Neuronal stem cell (in vitro differentiated cells): Measurements from ENCODE around the gene ALOX12B.

Experiments used
- DNase-seq: peaks from one replicate; pipeline ENCODE4 v3.0.0-alpha.2; 2013; ENCODE audit warnings: low spot score
- H2AFZ ChIP-seq: one replicate; pipeline ENCODE4 v1.6.1; 2013; ENCODE audit warnings: mild to moderate bottlenecking, low read length, inconsistent platforms
- H2AK5ac ChIP-seq: 2 replicates; pipeline ENCODE4 v1.6.1; 2013; ENCODE audit warnings: low read depth, mild to moderate bottlenecking, inconsistent platforms, low read length, moderate library complexity, mixed read lengths
- H2BK120ac ChIP-seq: 2 replicates; pipeline ENCODE4 v1.6.1; 2013; ENCODE audit warnings: low read depth, mild to moderate bottlenecking, inconsistent platforms, low read length, moderate library complexity, mixed read lengths
- H2BK12ac ChIP-seq: one replicate; pipeline ENCODE4 v1.6.1; 2013; ENCODE audit warnings: low read length, inconsistent platforms
- H2BK15ac ChIP-seq: 2 replicates; pipeline ENCODE4 v1.6.1; 2013; ENCODE audit warnings: mild to moderate bottlenecking, low read length, inconsistent platforms, mixed read lengths
- H2BK5ac ChIP-seq: one replicate; pipeline ENCODE4 v1.6.1; 2013; ENCODE audit warnings: inconsistent platforms, mild to moderate bottlenecking, low read length, moderate library complexity
- H3K14ac ChIP-seq: one replicate; pipeline ENCODE4 v1.6.1; 2013; ENCODE audit warnings: low read length, inconsistent platforms
- H3K18ac ChIP-seq: 2 replicates; pipeline ENCODE4 v1.6.1; 2013; ENCODE audit warnings: low read length, inconsistent platforms
- H3K23ac ChIP-seq: 2 replicates; pipeline ENCODE4 v1.6.1; 2013; ENCODE audit warnings: low read depth, mild to moderate bottlenecking, mixed read lengths, low read length, inconsistent platforms; ENCODE audit not compliant: poor library complexity
- H3K27ac ChIP-seq: replicated peaks from 3 replicates; pipeline ENCODE4 v1.5.1; 2013; ENCODE audit warnings: low read length, inconsistent platforms
- H3K27me3 ChIP-seq, 3 experiments: 2 replicates each; pipeline ENCODE4 v1.6.1; 2013; ENCODE audit warnings: low read length in 3 of 3, mild to moderate bottlenecking in 2 of 3, inconsistent platforms in 1 of 3, low read depth in 1 of 3, mixed read lengths in 1 of 3, moderate library complexity in 1 of 3; ENCODE audit not compliant: control insufficient read depth in 3 of 3, insufficient read depth in 3 of 3
- H3K36me3 ChIP-seq, 2 donors: replicated peaks in 1 of 2; 2 replicates each; pipeline ENCODE4 v1.6.1; 2013; ENCODE audit warnings: low read length in 2 of 2; ENCODE audit not compliant: control insufficient read depth in 2 of 2, insufficient read depth in 2 of 2
- H3K4ac ChIP-seq: 2 replicates; pipeline ENCODE4 v1.6.1; 2013; ENCODE audit warnings: inconsistent platforms, mild to moderate bottlenecking, low read length, moderate library complexity
- H3K4me1 ChIP-seq, 2 donors: 1 replicate in 1 of 2; 2 replicates in 1 of 2; pipeline ENCODE4 v1.6.1; 2013; ENCODE audit warnings: low read length in 2 of 2, low read depth in 1 of 2; ENCODE audit not compliant: control insufficient read depth in 2 of 2, insufficient read depth in 1 of 2
- H3K4me2 ChIP-seq: one replicate; pipeline ENCODE4 v1.6.1; 2013; ENCODE audit warnings: mild to moderate bottlenecking, low read length, inconsistent platforms; ENCODE audit not compliant: insufficient read depth, poor library complexity, severe bottlenecking
- H3K4me3 ChIP-seq, 2 donors: 2 replicates each; pipeline ENCODE4 v1.5.1; 2013; ENCODE audit warnings: low read length in 2 of 2, mild to moderate bottlenecking in 2 of 2, inconsistent platforms in 1 of 2, moderate library complexity in 1 of 2
- H3K79me1 ChIP-seq: one replicate; pipeline ENCODE4 v1.6.1; 2013; ENCODE audit warnings: low read depth, mild to moderate bottlenecking, inconsistent platforms, low read length, moderate library complexity
- H3K9ac ChIP-seq: one replicate; pipeline ENCODE4 v1.6.1; 2013; ENCODE audit warnings: mild to moderate bottlenecking, low read depth, low read length, inconsistent platforms; ENCODE audit not compliant: poor library complexity
- H3K9me3 ChIP-seq, 2 donors: replicated peaks in 1 of 2; 2 replicates each; pipeline versions ENCODE3 to v1.6.1; 2013; ENCODE audit warnings: low read length in 2 of 2, mild to moderate bottlenecking in 2 of 2, inconsistent platforms in 1 of 2, low read depth in 1 of 2, mixed read lengths in 1 of 2, moderate library complexity in 1 of 2; ENCODE audit not compliant: control insufficient read depth in 2 of 2, insufficient read depth in 1 of 2
- H4K8ac ChIP-seq: one replicate; pipeline ENCODE4 v1.6.1; 2013; ENCODE audit warnings: low read depth, mild to moderate bottlenecking, inconsistent platforms, low read length, moderate library complexity
- H4K91ac ChIP-seq: one replicate; pipeline ENCODE4 v1.6.1; 2013; ENCODE audit warnings: low read length, low read depth, mild to moderate bottlenecking, inconsistent platforms; ENCODE audit not compliant: poor library complexity
- WGBS, 2 donors: extraction: QIAGEN DNeasy Blood & Tissue Kit; methylation state at CpG; one replicate each; pipeline ENCODE4 v1.1.7; 2013; ENCODE audit warnings: missing lambda C conversion rate in 2 of 2, mixed read lengths in 1 of 2; ENCODE audit not compliant: insufficient read length in 2 of 2, insufficient replicate concordance in 1 of 2; ENCODE audit errors: extremely low coverage in 2 of 2; 5-methylcytosine and 5-hydroxymethylcytosine counted together

ALOX12B gene

GRCh38 chr17:8125154-8125946 is 37.8 kb upstream of the ALOX12B start:
- no peak overlapping the region for H2BK120ac ChIP-seq
- peak; percentile 91 for DNase-seq
- no CpG with 5 or more reads among the region's 40 CpGs for WGBS, 2 donors
- no peak overlapping the region for H3K23ac ChIP-seq
- H3K4ac ChIP-seq = no peak overlapping the region
- H2BK15ac ChIP-seq = no peak overlapping the region
- no peak overlapping the region for H2BK12ac ChIP-seq
- H3K4me1 ChIP-seq = peaks cover 19 to 28% of the 10 kb centered on the region in 2 donors
- H2AFZ ChIP-seq = peak overlapping the region; percentile 93
- no peak overlapping the region for H3K18ac ChIP-seq
- H3K4me2 ChIP-seq = peak overlapping the region; percentile 99
- H3K9ac ChIP-seq = peak overlapping the region; percentile 52
- H2BK5ac ChIP-seq = no peak overlapping the region
- H3K4me3 ChIP-seq = peak overlapping the region; percentile 67 to 84
- peaks cover 14 to 49% (median 28%) of the 10 kb centered on the region in 3 experiments for H3K27me3 ChIP-seq
- H3K27ac ChIP-seq = no peak overlapping the region
- no peaks in the 10 kb centered on the region for H3K36me3 ChIP-seq
- no peaks in the 10 kb centered on the region for H3K9me3 ChIP-seq
- no peak overlapping the region for H4K91ac ChIP-seq
- no peak overlapping the region for H4K8ac ChIP-seq
- H3K14ac ChIP-seq = no peak overlapping the region
- no peak overlapping the region for H2AK5ac ChIP-seq
- no peaks in the 10 kb centered on the region for H3K79me1 ChIP-seq

DNA sequence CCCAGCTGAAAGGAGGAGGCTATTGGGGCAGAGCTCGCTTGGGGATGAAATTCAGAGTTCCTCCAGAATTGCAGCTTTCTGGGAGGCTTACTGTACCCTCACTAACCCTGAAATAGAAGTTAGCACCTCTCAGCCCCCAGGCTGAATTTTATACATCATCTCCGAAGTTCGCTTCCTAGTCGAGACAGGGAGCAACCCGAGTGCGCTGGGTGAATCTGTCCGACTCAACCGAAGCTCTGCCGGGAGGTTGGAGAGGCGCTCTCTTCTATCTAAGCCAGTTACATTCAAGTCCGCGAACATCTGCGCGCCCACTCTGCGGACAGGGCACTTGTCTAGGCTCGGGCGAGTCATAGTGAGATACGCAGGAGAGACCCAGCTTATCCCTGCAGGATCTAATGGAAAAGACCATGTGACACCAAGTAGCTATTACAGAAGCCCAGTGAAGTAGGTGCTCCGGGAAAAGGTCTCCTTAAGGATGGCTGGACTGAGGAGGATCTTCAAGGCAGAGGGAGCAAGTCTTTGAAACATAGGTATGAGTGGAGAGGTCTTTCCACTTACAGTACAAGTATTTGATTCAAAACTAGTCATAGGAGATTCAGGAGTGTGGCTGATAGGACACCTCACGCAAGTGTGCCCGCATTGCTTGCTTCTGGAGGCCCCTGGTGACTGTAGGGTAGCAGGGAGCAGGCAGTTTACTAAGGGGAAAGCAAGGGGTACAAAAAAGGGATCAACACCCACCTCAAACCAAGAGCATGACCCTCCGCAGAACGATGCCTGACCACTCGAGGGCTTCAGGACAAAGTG is 37.0 kb upstream of the ALOX12B start:
- no peak overlapping the region for H2BK15ac ChIP-seq
- WGBS, 2 donors = no CpG with 5 or more reads among the region's 24 CpGs

DNA sequence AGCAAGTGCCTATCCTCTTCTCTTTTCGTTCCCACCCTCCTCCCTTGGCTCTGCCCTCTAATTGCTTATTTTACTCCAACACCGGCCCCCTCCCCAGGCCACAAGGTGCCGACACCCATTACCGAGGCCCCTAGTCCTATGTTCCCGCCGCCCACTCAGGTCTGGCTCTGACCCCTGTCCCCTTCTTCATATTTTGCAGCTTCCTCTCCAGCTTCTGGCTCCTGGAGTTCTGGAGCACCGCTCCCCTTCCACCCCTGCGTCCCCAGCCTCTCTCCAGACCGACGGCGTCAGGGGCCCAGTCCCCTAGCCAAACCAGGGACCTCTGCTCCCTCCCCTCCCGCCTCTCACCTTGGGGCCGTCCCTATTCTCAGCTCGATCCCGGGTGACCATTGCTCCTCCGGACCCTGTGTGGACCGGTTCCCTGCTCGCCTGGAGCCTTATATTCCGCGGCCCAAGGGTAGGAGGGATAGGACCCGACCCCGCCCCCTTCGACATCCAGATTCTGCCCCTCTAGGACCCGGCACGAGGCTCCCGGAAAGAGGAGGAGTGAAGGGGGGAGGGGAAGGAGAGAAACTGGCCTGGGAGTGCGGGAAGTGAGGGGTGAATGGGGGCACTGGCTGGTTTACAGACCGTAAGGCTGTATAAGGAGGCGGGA is 36.3 kb upstream of the ALOX12B start, which contains the start of gene HES7:
Gene HES7 (minus strand): TSS at position 412 of the 655 bp plus-strand sequence. CDS start 22 bp downstream, at position 390.
- Histone ChIP-seq H3K79me1 (no peaks in the 10 kb centered on the region), H4K8ac (no peak within 1 kb of the TSS), H2BK5ac (peak within 1 kb of the TSS; percentile 32), H2BK12ac (peak within 1 kb of the TSS; percentile 44), H3K4ac (no peak within 1 kb of the TSS), H3K27ac (no peak within 1 kb of the TSS), H2AFZ (peak within 1 kb of the TSS; percentile 86), H3K9ac (peak within 1 kb of the TSS; percentile 55), H3K18ac (peak within 1 kb of the TSS; percentile 91), H3K27me3 (peaks cover 14 to 49% (median 28%) of the 10 kb centered on the region in 3 experiments), H4K91ac (no peak within 1 kb of the TSS), H3K4me2 (peak within 1 kb of the TSS; percentile 99), H2BK15ac (peak within 1 kb of the TSS; percentile 68), H2BK120ac (peak within 1 kb of the TSS; percentile 51), H3K4me1 (peaks cover 19 to 28% of the 10 kb centered on the region in 2 donors), H3K4me3 (peak within 1 kb of the TSS; percentile 67 to 91), H2AK5ac (peak within 1 kb of the TSS; percentile 54), H3K9me3 (no peaks in the 10 kb centered on the region), H3K23ac (peak within 1 kb of the TSS; percentile 12), H3K36me3 (no peaks in the 10 kb centered on the region), H3K14ac (no peak within 1 kb of the TSS)
- peak; percentile 51 for DNase-seq
- no CpG with 5 or more reads among the region's 29 CpGs for WGBS, 2 donors

More for the DNA sequence above, 37.0 kb upstream of the ALOX12B start:
- H2BK120ac ChIP-seq = no peak overlapping the region
- H3K27me3 ChIP-seq = peaks cover 14 to 49% (median 28%) of the 10 kb centered on the region in 3 experiments
- H3K9ac ChIP-seq = peak overlapping the region; percentile 52
- H3K14ac ChIP-seq = no peak overlapping the region
- no peak for DNase-seq
- H3K4ac ChIP-seq = no peak overlapping the region
- H4K8ac ChIP-seq = no peak overlapping the region
- no peak overlapping the region for H2BK12ac ChIP-seq
- H3K9me3 ChIP-seq = no peaks in the 10 kb centered on the region
- H3K4me2 ChIP-seq = peak overlapping the region; percentile 99
- H3K23ac ChIP-seq = no peak overlapping the region
- no peak overlapping the region for H2BK5ac ChIP-seq
- H3K18ac ChIP-seq = peak overlapping the region; percentile 91
- H2AK5ac ChIP-seq = peak overlapping the region; percentile 54
- no peak overlapping the region for H4K91ac ChIP-seq
- peak overlapping the region; percentile 86 for H2AFZ ChIP-seq
- H3K36me3 ChIP-seq = no peaks in the 10 kb centered on the region
- H3K4me3 ChIP-seq = peak overlapping the region; percentile 67 to 91
- no peaks in the 10 kb centered on the region for H3K79me1 ChIP-seq
- no peak overlapping the region for H3K27ac ChIP-seq
- H3K4me1 ChIP-seq = peaks cover 19 to 28% of the 10 kb centered on the region in 2 donors
